Measurements from ENCODE around the gene CARS2.
"Not testable (repeated sequence)": the region's sequence is repeated elsewhere in the genome, so short reads cannot be mapped to it uniquely, and the experiment has no call there.

CARS2 gene

GRCh38 chr13:110682746-110683145 lies 23.2 kb downstream of the CARS2 start:
- no peak for DNase-seq (ENCODE audit: low read depth)

- no peak for DNase-seq (ENCODE audit: low read depth)
These were observed 23.9 kb downstream of the CARS2 start for GRCh38 chr13:110681868-110682550.

- no peak for DNase-seq (ENCODE audit: low read depth)
These were observed 25.1 kb downstream of the CARS2 start for GRCh38 chr13:110680852-110681251.

DNA sequence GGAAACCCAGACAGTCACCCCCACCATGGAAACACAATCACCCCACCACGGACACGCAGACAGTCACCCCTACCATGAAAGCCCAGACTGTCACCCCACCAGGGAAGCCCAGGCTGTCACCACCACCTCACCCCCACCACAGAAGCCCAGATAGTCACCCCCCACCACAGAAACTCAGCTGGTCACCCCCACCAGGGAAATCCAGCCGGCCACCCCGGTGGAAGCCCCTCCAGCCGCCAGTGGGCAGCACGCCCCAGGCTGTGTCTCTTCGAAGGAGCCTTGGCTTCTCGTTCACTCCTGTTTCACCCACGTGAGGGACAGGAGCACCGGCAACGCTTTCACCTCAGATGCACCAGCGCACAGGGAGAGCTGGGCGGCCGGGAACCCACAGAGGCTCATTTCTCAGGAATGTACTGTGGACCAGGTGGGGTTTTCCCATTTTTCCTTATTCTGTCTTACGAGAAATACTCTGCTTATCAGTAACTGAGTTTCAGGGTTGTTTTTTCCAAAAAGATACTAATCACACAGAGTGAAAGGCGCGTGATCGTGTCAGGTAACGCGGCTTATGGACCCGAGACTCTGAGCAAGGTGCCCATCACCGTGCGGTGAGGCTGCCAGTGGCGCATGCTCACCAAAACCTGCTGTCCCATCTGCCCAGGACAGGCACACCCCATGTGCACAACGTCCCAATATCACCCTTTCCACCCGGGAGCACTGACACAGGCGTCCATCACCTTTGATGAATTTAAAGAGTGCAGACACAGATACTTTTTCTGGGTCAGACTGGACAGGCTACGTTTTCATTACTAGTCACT lies 28.0 kb downstream of the CARS2 start:
- DNase-seq (ENCODE audit: low read depth), result no peak

- DNase-seq (ENCODE audit: low read depth), result no peak
These were observed 29.0 kb downstream of the CARS2 start for GRCh38 chr13:110676595-110677587.

DNA sequence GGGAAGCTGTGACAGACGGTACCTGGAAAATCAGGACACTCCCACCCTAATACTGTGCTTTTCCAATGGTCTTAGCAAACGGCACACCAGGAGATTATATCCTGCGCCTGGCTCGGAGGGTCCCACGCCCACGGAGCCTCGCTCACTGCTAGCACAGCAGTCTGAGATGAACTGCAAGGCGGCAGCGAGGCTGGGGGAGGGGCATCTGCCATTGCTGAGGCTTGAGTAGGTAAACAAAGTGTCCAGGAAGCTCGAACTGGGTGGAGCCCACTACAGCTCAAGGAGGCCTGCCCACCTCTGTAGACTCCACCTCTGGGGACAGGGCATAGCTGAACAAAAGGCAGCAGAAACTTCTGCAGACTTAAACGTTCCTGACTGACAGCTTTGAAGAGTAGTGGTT lies 36.1 kb downstream of the CARS2 start:
- DNase-seq (ENCODE audit: low read depth), result not testable (repeated sequence)

DNA sequence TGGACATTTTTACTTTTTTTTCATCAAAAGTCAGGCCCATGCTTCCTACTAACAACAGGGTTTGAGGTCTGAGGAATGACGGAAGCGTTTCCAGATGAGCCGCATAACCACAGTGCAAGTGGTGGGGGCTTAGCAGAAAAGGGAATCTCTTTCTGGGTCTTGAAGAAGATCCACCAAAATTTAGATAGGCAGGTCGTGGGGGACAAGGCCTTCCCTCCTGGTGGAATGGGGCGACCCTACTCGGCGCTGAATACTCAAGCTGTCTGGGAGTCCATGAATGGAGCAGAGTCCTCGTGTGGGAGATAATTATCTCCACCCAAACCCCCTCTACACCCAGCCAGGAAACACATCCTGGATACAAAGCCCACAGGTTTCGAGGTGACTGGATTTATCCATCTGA lies 36.9 kb downstream of the CARS2 start:
- DNase-seq (ENCODE audit: low read depth), result no peak

DNA sequence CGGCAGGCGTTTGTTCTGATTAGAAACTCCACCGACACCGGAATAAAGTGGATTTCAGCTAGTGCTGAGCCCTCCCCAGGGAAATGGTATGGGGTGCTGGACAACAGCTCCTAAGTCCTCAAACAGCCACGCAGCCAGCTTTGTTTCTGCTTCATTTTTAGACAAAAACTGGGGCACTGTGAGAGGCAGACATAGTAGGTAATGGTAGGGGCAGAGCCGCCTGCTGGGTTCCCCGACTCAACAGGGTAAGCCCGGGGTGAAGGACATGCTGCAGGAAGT lies 39.7 kb downstream of the CARS2 start:
- no peak for DNase-seq (ENCODE audit: low read depth)

GRCh38 chr13:110665491-110666254 lies 40.2 kb downstream of the CARS2 start:
- DNase-seq (ENCODE audit: low read depth), result no peak

DNA sequence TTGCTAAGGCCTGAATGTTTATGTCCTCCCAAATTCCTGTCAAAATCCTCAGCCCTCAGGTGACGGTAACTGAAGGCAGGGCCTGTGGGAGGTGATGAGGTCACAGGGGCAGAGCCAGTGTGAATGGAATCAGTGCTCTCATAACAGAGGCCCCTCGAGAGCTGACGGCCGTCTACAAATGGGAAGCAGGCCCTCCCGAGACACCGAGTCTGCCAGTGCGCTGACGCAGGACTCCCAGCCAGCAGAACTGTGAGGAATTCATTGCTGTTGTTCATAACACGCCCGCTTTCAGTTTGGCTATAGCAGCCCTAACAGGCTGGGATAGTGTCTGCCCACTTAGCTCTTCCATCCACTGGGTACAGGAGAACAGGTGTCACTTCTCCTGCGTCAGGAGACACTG lies 41.2 kb downstream of the CARS2 start:
- no peak for DNase-seq (ENCODE audit: low read depth)

DNA sequence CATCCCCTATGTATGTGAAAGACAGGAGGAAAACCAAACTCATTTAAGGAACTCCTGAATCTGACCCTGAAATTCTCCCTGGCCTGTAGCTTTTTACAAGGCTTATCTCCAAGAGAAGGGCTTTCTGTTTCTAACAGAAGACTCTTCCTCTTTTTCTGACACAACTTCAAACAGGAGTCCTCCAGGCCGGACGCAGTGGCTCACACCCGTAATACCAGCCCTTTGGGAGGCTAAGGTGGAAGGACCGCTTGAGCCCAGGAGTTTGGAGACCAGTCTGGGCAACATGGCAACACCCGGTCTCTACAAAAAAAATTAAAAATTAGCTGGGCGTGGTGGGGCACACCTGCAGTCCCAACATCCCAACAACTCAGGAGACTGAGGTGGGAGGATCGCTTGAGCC lies 41.9 kb downstream of the CARS2 start:
- no peak for DNase-seq (ENCODE audit: low read depth)

DNA sequence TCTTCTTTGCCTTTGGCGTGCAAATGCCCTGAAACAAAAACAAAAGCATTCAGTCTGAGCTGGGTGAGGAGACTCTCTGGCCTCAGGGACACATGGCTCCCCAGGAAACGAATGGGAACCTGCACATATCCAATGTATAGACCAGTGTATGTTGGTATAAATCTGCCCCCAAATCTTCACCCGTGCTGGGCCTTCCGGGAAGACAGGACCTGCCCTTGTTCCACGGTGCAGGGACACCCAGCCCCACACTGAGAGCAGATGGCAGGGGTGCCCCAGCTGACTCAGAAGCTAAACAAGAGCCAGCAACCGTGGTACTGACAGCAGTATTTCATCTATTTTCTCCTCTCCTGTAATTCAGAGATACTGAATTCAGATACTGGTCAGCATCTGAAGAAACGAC lies 42.4 kb downstream of the CARS2 start:
- DNase-seq (ENCODE audit: low read depth), result no peak

GRCh38 chr13:110662777-110663443 lies 43.0 kb downstream of the CARS2 start:
- DNase-seq (ENCODE audit: low read depth), result no peak

- DNase-seq (ENCODE audit: low read depth), result no peak
These were observed 43.8 kb downstream of the CARS2 start for GRCh38 chr13:110662091-110662490.

GRCh38 chr13:110661256-110661655 lies 44.7 kb downstream of the CARS2 start:
- DNase-seq (ENCODE audit: low read depth), result no peak

DNA sequence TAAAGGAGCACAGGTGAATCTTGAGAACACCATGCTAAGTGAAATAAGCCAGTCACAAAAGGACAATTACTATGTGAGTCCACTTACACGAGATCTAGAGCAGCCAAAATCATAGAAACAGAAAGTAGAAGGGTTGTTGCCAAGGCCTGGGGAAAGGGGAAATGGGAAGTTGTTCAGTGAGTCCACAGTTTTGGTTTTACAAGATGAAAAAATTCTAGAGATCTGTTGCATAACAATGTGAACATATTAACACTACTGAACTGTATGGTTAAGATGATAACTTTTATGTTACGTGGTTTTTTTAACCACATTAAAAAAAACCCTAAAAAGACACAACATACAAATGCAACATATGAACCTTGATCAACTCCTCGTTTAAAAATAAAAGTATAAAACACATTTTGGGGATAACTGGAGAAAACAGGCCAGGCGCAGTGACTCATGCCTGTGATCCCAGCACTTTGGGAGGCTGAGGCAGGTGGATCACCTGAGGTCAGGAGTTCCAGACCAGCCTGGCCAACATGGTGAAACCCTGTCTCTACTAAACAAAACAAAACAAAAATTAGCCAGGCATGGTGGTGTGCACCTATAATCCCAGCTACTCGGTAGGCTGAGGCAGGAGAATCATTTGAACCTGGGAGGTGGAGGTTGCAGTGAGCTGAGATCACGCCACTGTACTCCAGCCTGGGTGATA lies 47.6 kb downstream of the CARS2 start:
- not testable (repeated sequence) for DNase-seq (ENCODE audit: low read depth)

- no peak for DNase-seq (ENCODE audit: low read depth)
These were observed 48.7 kb downstream of the CARS2 start for GRCh38 chr13:110657196-110657595.

- DNase-seq (ENCODE audit: low read depth), result no peak
These were observed 52.1 kb downstream of the CARS2 start for GRCh38 chr13:110653851-110654250.

GRCh38 chr13:110653271-110653670 lies 52.6 kb downstream of the CARS2 start:
- no peak for DNase-seq (ENCODE audit: low read depth)

GRCh38 chr13:110652764-110653163 lies 53.2 kb downstream of the CARS2 start:
- DNase-seq (ENCODE audit: low read depth), result no peak
